HTERT RPE-1 (cell line): ENCODE data around the gene ECSCR.
"Not testable (repeated sequence)": the region's sequence is repeated elsewhere in the genome, so short reads cannot be mapped to it uniquely, and the experiment has no call there.

Experiments used
- in situ Hi-C: fragments of 300-500 bp; cut with MboI; formaldehyde crosslinking; loops from 4 replicates; pipeline ENCODE4 v1.14.3; 2020; ENCODE audit warnings: low sequenced_read_pairs

ECSCR gene, protein sequence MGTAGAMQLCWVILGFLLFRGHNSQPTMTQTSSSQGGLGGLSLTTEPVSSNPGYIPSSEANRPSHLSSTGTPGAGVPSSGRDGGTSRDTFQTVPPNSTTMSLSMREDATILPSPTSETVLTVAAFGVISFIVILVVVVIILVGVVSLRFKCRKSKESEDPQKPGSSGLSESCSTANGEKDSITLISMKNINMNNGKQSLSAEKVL

DNA sequence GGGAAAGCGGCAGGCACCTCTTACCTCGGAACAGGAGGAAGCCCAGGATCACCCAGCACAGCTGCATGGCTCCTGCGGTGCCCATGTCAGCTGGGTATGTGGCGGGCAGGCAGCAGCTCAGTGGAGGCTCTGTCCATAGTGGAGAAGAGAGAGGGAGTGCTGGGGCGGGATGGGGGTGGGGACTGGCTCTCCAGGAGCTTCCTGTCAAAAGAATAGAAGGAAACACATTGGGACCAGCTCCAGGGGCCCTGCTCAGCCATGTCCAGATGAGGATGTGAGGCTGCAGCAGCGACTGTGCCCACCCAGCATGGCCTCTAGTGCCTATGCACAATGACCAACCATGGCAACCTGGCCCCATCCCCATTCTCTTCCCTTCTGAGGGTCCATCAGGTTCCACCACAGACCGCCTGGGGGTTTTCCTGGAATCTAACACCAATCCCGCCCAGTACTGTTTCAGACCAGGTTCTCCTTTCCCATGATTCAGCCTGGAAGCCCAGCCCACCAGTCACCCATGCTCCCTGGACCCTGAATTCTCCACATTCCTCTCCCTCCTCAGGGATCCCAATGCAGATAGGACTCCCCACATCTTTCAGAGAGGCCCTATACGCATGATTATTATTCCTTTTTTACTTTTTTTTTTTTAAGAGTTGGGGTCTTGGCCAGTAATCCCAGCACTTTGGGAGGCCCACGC is at the start of gene ECSCR:
TSS of gene ECSCR (minus strand) at position 158 of the 691 bp plus-strand sequence. CDS start at position 85, 73 bp downstream.
- in situ Hi-C loops: no loop called here

DNA sequence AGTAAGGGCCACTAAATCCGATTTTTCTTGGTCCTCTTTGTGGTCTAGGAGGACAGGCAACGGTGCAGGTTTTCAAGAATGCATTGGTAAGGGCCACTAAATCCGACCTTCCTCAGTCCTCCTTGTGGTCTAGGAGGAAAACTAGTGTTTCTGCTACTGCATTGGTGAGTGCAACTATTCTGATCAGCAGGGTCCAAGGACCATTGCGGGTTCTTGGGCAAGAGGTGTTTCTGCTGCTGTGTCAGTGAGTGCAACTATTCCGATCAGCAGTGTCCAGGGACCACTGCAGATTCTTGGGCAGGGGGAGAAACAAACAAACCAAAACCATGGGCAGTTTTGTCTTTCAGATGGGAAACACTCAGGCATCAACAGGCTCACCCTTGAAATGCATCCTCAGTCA is 42.2 kb upstream of the ECSCR start:
- in situ Hi-C loops: not testable (repeated sequence)

GRCh38 chr5:139503879-139504278 is 41.3 kb upstream of the ECSCR start:
- in situ Hi-C loops: not testable (repeated sequence)

DNA sequence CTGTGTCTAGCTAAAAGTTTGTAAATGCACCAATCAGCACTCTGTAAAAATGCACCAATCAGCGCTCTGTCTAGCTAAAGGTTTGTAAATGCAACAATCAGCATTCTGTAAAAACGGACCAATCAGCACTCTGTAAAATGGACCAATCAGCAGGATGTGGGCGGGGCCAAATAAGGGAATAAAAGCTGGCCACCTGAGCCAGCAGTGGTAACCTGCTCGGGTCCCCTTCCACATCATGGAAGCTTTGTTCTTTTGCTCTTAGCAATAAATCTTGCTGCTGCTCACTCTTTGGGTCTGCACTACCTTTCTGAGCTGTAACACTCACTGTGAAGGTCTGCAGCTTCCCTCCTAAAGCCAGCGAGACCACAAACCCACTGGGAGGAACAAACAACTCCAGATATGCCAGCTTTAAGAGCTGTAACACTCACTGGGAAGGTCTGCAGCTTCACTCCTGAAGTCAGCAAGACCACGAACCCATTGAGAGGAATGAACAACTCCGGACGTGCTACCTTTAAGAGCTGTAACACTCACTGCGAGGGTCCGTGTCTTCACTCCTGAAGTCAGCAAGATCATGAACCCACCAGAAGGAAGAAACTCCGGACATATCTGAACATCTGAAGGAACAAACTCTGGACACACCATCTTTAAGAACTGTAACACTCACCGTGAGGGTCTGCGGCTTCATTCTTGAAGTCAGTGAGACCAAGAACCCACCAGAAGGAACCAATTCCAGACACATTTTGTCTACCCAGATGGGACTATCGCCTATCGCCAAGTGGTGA is 40.7 kb upstream of the ECSCR start:
- in situ Hi-C loops: not testable (repeated sequence)

GRCh38 chr5:139501381-139501780 is 38.8 kb upstream of the ECSCR start:
- in situ Hi-C loops: no loop called here

GRCh38 chr5:139495638-139496435 is 33.3 kb upstream of the ECSCR start:
- in situ Hi-C loops: no loop called here

GRCh38 chr5:139494832-139495231 is 32.3 kb upstream of the ECSCR start:
- in situ Hi-C loops: no loop called here

DNA sequence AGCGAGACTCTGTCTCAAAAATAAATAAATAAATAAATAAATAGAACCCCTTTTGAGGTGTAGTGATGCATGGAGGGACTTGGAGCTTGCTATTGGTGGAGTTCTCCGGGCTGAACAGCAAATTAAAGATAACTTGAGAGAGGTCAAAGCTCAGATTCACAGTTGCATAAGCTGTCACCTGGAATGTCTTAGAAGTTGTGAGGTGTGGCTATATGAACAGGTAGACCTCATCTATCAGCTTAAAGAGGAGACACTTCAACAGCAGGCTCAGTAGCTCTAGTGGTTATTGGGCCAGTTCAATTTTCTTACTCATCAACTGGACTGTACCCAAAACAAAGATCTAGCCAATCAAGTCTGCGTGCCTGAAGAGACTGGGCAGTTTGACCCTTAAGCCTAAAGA is 31.7 kb upstream of the ECSCR start:
- in situ Hi-C loops: no loop called here

DNA sequence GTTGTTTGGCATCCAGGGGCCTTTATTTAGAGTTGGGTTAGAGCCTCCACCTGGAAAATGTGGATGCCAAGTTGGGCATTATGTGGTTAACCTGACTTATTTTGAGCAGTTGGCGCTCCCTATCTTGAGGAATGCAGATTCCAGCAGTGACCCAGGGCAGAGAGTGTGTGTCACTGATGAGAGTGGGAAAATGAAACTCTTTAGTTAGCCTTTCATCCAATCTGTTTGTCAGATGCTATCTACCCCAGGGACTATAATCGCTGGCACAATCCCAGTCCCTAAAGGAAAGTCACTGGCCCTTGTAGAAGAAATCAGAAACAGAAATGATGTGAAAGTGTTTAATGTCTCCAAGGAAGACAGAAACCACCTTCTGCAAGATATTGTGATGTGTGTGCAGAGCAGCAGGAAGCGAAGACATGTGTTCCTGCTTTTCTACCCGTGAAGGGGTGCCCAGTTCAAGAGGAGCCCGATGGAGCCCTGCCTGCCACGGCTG is 30.2 kb upstream of the ECSCR start:
- in situ Hi-C loops: no loop called here

DNA sequence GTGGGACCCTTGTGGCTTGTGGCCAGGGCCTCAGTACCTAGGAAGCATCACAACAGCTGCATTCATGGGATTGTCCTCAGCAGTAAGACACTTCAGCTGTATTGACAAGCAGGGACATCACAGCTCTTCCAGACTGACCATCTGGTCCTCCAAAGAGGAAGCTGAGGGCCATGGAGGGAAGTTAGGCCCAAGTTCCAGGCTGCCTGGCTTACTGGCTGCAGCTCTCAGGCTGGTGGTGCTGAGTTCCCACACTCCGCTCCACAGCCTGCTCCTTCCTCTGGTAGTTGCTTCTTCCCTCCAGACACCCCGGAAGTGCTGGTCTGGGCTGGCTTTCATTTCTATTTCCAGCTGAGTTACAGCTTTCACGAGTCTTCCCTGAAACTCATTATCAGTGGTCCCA is 25.7 kb upstream of the ECSCR start:
- in situ Hi-C loops: no loop called here

GRCh38 chr5:139486201-139486600 is 23.7 kb upstream of the ECSCR start:
- in situ Hi-C loops: no loop called here

DNA sequence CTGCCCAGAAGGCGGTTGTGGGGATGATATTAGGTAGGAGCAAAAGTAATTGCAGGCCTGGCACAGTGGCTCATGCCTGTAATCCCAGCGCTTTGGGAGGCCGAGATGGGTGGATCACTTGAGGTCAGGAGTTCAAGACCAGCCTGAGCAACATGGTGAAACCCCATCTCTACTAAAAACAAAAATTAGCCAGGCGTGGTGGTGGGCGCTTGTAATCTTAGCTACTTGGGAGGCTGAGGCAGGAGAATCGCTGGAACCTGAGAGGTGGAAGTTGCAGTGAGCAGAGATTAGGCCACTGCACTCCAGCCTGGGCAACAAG is 20.3 kb upstream of the ECSCR start:
- in situ Hi-C loops: not testable (repeated sequence)

GRCh38 chr5:139482050-139482889 is 19.7 kb upstream of the ECSCR start, which contains the start of gene STING1:
Gene STING1, minus strand, starts transcription at chr5:139482758. Its CDS starts 1,054 bp downstream, at chr5:139481704.
- in situ Hi-C loops: no loop called here

- in situ Hi-C loops: no loop called here
Observed at GRCh38 chr5:139481580-139482049, 19.1 kb upstream of the ECSCR start.

GRCh38 chr5:139481122-139481533 is 18.6 kb upstream of the ECSCR start:
- in situ Hi-C loops: no loop called here

DNA sequence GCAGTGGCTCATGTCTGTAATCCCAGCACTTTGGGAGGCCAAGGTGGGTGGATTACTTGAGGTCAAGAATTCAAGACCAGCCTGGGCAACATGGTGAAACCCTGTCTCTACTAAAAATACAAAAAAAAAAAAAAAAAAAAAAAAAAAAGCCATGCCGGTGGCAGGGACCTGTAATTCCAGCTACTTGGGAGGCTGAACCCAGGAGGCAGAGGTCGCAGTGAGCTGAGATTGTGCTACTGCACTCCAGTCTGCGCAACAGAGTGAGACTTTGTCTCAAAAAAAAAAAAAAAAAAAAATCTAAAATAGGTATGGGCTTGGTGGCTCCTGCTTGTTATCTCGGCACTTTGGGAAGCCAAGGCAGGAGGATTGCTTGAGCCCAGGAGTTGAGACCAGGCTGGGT is 17.2 kb upstream of the ECSCR start:
- in situ Hi-C loops: not testable (repeated sequence)

DNA sequence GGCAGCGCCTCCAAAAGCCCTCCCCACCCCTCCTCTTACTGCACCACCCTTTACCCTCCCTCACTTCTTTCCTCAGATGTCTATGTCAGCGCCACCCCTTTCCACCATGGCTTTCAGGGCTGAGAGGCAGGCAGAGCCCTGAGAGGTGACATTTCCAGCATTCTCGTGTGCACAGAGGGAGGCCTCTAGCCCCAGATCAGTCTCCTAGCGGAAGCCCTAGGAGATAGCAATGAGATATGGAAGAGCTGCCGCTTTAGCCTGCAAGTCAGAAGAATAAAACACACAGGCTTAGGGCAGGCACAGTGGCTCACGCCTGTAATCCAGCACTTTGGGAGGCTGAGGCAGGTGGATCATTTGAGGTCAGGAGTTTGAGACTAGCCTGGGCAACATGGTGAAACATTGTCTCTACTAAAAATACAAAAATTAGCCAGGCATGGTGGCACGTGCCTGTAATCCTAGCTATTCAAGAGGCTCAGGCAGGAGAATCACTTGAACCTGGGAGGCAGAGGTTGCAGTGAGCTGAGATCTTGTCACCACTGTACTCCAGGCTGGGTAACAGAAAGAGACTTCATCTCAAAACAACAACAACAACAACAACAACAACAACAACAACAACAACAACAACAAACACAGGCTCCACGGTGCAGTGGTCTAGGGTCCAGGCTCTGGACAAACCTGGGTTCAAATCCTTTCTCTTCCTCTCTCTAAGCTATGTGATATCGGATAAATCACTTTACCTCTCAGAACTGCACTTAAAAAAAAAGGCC is 16.3 kb upstream of the ECSCR start:
- in situ Hi-C loops: not testable (repeated sequence)

- in situ Hi-C loops: no loop called here
Observed at GRCh38 chr5:139475865-139476617, 13.5 kb upstream of the ECSCR start.
